DMS 273 (cell line): ENCODE results near the gene GPR173.
A peak's percentile ranks its signal among the peaks of the same experiment; 100 is the strongest.

ENCODE experiments used
- DNase-seq: peaks from one replicate; lab custom pipeline; 2025; ENCODE audit not compliant: unreplicated experiment; lab: John Stamatoyannopoulos, UW

Gene GPR173

DNA sequence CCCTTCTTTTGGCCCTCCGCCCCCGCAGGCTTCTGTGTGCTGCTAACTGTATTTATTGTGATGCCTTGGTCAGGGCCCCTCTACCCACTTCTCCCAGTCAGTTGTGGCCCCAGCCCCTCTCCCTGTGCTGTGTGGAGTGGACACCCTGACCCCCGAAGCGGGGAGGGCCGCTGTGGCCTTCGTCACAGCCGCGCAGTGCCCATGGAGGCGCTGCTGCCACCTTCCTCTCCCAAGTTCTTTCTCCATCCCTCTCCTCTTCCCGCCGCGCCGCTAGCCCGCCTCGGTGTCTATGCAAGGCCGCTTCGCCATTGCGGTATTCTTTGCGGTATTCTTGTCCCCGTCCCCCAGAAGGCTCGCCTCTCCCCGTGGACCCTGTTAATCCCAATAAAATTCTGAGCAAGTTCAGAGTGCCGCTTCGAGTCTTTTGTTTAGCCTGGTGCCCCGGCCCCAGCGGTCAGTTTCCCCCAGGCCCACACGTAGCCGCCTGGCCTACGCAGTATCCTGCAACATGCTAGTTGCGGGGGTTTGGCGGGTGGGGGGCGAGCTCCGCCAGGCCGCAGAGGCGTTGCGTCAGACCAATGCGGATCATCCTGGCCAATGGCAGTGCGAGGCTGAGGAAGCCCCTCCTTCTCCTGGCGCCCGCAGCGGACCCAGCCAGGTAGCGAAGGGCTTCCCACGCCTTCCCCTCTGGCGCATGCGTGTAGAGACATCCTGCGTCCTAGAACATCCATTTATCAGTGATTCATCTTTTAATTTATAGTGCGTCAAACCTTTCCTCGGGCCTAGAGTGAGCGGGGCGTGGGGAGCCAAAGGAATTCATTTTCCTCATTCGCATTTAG lies 39.8 kb downstream of the GPR173 start:
- peak; percentile 65 for DNase-seq

DNA sequence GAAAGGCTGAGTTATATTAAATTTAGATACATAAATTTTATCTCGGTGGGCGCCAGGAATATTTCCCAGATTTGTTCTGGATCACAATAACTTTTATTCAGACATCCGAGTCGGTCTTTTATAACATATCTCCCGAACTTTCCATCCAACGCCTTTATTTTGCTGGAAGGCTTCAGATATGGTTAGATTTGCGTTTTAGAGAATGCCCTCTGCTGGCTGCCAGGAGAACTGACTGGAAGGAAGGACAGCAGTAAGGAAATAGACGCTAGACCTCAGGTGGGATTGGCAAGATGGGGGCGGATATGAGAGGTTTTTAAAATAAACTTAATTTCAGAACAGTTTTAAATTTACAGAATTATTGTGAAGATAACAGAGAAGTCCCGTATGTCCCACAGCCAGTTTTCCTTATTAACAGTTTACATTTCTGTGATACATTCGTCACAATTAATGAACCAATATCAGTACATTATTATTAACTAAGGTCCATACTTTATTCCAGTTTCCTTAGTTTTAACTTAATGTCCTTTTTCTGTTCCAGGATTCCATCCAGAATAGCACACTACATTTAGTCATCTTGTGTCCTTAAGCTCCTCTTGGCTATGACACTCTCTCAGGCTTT lies 40.7 kb downstream of the GPR173 start:
- peak; percentile 80 for DNase-seq

DNA sequence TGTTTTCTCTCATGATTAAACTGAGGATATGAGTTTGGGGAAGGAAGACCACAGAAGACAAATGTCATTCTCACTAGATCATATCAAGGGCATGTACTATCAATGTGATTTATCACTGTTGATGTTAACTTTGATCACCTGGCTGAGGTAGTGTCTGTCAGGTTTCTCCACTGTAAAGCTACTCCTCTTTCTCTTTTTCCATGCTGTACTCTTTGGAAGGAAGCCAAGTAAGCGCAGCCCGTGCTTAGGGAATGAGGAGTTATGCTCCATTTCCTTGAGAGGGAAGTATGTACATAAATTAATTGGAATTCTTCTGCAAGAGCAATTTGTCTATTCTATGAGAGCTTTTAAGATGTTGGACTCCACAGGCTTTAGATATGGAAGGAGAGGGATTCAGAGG lies 41.3 kb downstream of the GPR173 start:
- no peak for DNase-seq

DNA sequence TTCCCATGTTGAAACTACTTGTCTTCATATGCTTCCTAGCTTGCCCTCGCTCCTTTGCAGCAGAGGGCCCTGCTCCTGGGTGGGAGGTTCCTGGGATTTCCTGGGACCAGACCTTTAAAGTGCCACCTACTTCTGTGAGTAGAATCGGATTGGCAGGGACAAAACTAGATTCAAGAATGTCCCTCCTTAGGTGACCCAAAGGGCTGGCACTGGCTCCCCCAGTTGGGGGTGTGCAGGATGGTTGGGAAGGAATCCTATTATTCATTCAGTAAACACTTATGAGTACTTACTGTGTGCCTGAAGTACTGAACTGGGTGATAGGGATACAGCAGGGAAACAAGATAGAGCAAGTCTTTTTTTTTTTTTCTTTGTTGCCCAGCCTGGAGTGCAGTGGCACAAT lies 42.8 kb downstream of the GPR173 start:
- DNase-seq: no peak

DNA sequence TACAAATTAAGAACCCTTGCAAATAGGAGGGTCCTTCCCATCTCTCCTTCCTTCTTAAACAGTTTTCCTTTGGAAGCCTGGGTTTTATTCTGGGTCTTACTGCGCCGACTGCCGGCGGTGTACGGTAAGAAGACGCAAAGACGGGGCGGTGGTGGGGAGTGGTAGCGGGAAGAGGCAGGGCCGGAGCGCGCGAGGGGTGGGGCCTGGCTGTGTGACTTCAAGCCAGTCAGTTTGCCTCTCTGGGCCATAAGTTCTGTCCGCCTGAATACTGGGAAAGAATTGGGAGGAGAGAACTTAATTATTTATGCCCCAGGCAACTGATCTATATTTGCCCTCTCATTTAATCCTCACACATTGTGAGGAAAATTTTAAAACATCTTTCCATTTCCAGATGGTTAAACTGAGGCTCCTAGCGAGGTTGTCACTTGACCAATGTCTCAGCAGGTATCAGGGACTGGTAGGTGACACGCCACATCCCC lies 44.6 kb downstream of the GPR173 start:
- DNase-seq: peak; percentile 91

DNA sequence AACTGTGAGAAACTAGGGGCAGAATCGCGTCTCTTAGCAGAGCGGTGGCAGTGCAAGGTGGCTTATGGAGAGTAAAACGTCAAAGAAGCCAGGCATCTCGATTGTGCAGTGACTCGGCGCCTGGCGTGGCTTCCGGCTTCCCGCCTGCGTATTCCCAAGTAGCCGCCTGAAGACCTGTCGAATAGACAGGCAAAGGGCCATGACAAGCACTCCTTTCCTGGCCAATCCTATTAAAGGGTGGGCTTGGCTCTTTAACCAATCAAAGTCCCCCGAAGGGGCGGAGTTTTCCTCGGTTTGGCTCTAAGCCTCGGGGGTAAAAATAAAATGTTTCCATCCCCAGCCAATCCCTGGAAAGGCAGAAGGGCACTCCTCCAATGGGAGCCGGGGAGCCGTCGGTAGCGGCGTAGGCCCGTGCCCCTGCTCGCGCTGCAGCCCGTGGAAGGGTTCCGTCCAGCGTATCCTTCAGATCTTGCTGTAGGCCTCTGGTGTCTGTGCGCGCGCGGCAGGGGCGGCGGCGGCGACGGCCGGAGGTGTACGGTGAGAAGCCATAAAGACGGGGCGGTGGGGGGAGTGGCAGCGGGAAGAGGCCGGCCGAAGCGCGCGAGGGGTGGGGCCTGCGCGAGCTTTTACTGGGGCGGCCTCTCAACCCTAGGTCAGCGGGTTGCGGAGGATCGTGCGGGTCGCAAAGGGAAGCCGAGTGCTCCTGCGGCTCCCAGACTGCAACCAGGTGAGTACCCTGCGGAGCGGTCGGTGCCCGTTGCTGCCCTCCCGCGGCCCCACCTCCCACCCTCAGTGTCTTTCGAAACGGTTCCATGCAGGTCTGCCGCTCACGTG lies 45.4 kb downstream of the GPR173 start, which contains the start of gene KANTR:
TSS of gene KANTR (plus strand) at position 395 of the 834 bp plus-strand sequence. CDS start 30,131 bp downstream, outside the sequence.
- peak; percentile 98 for DNase-seq

DNA sequence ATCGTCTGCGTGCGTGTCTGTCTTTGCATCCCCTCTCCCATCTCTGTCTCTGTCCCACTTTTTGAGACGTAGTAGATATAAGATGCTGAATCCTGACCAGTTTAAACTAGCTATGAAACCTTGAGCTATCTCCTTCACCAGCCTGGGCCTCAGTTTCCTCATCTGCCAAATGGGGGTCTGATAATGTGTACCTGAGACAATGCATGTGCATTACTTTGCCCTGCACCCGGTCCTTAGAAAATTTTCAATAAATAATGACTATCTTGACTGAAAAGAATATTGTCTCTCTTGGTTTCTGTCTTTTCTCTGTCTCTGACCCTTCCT lies 46.0 kb downstream of the GPR173 start:
- no peak for DNase-seq

DNA sequence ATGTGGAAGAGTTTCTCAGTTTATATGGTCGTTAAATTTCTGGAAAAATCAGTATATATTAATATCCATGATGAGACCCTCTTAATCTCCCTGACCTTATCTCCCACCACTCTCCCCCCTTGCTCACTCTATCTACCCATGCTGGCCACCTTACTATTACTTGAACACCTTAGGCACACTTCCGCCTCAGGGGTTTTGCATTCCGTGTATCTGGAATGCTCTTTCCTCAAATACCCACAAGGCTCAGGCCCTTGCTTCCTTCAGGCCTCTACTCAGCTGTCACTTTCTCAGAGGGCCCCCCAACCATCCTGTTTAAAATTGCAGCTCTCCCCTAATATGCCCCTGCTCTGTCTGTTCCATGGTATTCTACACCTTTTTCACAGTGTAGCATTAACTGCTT lies 47.2 kb downstream of the GPR173 start:
- no peak for DNase-seq

DNA sequence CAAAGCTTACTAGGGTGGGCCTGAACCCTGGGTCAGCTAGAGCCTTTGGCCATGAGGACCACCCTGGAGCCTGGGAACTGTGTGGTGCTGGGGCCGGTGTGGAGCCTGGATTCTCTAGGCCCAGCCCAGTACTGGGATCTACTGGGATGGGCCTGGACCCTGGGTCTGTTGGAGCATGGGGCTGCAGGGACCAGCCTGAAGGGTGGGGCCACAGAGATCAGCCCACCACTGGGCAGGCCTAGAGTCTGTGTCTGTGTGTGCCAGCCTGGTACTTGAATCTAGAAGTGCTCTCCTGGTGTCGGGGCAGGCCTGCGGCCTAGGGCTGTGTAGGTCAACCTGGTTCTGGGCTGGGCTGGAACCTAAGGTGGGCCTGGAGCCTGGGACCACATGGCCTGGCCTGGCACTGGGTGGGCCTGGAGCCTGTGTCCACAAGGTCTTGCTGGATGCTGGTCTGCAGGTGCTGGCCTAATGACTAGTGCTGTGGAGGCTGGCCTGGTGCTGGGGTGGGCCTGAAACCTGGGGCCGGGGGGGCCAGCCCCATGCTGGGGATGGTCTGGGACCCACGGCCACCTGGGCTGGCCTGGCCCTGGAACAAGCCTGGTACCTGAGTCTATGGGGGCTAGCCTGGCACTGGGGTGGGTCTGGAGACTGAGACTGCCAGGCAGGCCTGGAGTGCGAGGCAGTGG lies 66.4 kb downstream of the GPR173 start:
- no peak for DNase-seq

DNA sequence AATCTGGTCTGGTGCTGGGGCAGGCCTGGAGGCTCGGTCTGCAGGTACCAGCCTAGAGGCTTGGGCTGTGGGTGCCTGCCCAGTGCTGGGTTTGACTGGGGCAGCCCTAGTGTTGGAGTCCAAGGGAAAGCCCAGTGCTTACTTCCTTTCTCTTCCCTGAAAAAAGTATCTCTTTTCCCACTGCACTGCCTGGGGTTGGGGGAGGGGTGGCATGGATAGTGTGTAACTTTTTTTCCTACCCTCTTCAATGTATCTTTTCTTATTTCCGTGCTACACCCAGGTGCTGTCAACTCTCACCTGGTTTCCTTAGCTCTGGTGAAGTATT lies 66.9 kb downstream of the GPR173 start:
- DNase-seq: no peak

DNA sequence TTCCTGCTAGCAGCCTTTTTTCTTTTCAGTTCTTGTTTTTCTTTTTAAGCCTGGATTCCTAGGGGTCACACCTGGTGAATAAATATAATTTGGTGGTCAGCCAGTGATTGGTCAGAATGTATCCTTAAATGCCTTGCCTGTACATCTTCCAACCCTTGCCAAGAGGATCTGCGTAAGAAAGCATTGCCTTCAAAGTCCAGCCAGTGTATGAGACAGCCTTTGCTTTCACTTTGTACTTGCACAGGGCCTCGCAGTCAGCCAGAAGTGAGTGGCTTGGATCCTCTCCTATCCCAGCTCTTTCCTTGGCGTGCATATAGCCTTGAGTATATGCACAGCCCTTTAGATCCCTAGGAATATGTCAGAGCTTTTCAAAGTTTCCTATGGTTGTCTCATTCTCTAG lies 67.5 kb downstream of the GPR173 start:
- DNase-seq: no peak

DNA sequence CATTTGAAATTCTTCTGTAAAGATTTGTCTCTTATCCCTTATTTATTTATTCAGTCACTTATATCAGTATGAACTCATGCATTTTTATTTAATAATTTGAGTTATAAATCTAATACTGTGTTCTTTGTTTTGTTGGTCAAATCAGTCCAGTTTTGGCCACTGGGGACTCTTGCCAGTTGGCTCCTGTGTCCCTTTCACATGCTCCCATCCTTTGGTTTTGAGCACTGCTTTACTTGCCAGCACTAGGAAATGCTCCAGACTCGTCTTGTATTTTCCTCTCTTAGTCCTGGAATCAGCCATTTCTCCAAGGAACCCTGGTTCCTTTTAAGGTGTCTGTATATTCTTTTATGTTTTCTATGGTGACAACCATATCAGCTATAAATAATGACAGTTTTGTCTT lies 73.4 kb downstream of the GPR173 start:
- no peak for DNase-seq

DNA sequence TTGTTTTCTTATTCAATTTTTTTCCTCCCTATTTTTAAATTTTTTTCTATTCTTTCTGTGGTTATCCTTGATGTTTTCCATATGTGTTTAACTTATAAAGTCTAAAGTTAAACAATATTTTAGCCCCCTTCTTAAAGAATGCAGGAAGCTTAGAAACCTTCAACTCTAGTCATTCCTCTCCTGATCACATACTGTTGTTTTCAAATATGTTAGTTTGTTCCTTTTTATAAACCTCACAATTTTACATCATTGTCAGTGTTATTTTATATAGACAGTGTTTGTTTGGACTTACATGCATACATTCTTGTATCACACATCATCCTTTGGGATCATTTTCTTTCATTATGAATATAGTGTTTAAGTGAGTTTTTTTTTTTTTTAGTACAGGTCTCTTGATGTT lies 76.9 kb downstream of the GPR173 start:
- DNase-seq: no peak

DNA sequence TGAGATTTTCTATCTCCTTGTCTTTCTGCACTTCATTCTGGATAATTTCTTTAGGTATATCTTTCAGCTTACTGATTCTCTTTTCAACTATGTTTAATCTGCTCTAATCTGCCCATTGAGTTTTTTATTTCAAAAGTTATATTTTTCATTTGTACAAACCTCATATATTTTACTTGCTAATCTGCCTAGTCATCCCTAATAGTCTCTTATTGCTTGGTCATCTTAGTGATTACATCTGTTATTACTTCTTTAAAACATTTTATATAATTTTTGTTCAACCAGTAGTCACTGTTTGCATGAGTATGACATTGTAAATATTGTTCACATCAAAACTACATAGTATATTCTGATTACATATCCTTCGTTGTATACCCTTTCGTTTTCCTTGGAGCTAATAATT lies 77.8 kb downstream of the GPR173 start:
- DNase-seq: no peak

DNA sequence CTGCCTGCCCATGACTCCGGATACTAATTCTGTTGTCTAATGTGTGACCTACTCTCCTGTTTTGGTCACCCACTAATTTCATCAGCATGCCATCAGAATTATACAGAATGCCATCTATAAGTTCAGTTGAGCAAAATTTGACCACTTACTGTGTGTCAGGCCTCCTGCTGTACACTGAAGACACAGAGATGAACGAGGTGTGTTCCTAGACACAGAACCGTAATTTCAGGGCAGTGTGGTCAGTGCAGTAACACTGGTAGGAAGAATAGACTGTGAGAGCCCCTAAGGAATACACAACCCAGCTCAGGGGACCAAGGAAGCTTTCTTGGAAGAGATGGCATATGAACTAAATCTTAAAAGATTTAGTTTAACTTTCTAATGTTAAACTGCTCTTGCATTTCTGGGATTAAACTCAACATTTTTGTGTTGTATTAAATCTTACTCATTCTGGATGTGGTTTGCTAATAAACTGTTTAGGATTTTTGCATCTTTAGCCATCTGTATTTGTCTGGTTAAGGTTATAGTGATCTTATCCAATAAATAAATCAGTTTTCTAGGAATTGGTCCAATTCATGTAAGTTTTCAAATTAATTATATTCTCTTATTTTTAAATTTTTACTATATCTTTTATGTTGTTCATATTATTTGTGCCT lies 79.6 kb downstream of the GPR173 start:
- DNase-seq: no peak
